ENCODE measurements around the gene CIZ1.

Gene CIZ1

DNA sequence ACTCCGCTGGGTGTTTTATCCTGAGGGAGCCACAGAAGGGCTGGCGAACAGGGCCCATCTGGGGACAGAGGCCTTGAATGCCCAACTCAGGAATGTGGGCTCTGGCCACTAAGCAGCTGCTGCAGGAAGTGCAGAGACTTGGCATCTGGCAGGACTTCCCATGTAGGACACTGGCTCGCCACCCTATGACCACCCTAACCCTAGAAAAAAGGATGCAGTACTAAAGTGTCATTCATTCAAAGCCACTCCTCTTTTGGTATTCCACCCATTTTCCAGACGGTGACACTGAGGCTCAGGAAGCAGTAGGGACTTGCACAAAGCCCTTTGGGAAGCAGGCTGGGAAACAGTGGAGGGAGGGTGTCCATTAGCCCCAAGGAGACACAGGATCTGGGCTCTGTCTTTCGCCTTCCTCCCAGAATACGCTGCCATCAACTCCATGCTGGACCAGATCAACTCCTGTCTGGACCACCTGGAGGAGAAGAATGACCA, 28.3 kb downstream of the CIZ1 start:
- DNase-seq: no peak

DNA sequence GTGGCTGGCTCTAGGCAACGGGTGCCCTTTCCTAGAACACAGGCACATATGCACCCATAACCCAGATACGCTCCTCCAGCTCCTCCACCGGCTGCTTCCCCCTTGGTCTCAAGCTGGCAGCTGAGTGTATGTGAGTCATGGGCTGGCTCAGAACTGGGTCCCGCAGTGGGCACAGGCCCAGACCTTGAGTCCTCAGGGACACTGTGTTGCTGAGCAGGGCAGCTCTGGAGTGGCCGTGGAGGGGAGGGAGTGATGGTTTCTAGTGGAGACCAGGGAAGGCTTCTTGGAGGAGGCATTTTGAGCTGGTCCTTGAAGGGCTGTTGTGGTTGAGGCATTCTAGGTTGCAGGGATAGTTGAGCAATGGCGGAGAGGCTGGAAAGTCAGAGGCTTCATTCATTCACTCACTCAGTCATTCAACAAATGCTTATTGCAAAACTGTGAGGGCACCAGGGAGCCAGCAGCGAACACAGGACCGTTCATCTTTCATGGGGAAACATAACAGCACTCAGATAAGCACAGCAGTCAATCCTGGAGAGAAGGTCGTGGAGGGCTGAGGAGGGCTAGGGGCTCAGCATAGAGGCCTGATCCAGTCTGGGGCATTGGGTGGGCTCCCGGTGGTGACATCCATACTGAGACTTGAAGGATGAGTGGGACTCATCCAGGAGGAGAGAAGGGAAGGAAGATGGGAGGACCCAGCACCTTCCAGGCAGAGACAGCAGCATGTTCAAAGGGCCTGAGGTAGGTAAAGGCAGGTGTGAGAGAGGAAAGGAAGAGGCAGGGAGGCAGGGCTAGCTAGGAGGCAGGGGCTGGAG, 29.0 kb downstream of the CIZ1 start:
- no peak for DNase-seq

DNA sequence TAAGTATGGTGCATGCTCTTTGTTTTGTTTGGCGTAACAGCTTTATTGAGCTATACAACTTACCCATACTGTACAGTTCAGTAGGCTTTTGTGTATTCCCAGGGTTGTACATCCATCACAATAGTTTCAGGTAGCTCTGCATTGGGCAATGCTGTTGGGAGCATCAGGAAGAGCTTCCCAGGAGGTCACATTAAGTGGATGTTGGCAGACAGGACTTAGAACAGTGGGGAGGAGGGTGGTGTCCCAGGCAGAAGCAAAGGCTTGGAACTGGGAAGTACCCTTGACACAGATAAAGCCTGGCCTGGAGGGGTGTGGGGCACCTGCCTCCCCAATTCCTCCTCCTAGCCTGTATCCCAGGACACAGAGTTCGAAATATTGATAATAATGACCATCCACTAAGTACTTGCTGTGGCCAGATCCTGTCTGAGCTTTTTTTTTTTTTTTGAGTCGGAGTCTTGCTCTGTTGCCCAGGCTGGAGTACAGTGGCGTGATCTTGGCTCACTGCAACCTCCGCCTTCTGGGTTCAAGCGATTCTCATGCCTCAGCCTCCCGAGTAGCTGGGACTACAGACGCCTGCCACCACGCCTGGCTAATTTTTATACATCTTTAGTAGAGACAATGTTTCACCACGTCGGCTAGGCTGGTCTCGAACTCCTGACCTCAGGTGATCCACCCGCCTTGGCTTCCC, 30.0 kb downstream of the CIZ1 start:
- no peak for DNase-seq

DNA sequence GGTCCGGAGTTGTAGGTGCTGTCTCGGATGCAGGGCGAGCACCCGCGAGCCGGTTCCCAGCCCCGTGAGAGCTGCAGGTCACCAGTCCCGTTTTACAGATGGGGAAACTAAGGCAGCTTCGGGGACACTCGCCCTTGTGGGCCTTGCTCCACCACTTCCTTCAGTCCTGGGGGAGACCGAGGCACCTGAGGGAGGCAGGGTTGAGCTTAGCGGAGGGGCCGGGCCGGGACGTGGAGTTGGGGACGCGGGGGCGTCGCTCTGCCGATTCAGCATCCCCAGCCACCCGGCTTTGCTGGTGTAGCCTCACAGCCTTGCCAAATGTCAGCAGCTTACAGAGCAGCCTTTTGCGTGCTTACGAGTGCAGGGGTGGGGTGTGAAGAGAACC, 30.8 kb downstream of the CIZ1 start:
- DNase-seq: peak; percentile 33 to 36

DNA sequence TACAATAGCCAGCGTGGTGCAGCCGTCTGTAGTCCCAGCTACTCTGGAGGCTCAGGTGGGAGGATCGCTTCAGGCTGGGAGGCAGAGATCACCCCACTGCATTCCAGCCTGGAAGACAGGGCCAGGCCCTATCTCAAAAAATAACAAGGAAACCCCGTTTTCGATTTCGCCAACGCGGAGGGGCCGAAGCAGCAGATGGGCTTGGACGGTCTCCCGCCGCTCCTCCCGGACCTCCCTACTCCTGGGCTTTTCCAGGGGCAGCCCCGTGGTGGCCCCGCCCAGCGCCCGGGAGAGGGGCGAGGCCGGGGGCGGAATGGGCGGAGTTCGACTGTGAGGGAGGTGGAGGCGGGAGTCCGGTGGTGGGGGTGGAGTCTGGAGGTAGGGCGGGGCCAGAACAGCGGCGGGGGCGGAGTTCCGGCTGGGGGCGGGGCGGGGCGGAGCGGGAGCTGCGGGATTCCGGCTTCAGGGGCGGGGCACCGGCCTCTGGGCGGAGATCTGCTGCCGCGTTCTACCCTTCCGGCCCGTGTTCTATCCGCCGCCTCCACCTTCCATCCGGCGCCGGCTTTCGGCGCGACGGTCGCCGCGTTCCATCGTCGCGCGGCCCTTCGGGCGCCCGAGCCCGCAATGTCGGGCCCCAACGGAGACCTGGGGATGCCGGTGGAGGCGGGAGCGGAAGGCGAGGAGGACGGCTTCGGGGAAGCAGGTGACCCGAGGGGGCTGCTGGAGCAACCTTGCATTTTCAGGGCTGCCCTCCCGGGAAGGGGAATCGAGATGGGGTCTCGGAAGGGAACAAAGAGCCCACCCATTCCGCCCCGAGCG, 31.4 kb downstream of the CIZ1 start, which contains the start of gene BBLN:
BBLN (plus strand) TSS at position 482 of the 819 bp plus-strand sequence; CDS start at position 625, 143 bp downstream.
- DNase-seq: peak; percentile 93 to 96

DNA sequence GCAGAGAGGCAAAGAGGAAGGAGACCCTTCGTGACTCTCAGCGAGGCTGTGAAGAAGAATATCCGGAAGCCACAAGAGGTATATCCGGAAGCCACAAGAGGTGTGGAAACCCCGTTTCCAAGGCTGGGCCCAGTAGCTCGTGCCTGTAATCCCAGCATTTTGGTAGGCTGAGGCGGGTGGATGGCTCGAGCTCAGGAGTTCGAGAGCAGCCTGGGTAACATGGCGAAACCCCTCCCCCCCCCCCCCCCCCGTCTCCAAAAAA, 31.9 kb downstream of the CIZ1 start:
- DNase-seq: peak; percentile 32 to 59

DNA sequence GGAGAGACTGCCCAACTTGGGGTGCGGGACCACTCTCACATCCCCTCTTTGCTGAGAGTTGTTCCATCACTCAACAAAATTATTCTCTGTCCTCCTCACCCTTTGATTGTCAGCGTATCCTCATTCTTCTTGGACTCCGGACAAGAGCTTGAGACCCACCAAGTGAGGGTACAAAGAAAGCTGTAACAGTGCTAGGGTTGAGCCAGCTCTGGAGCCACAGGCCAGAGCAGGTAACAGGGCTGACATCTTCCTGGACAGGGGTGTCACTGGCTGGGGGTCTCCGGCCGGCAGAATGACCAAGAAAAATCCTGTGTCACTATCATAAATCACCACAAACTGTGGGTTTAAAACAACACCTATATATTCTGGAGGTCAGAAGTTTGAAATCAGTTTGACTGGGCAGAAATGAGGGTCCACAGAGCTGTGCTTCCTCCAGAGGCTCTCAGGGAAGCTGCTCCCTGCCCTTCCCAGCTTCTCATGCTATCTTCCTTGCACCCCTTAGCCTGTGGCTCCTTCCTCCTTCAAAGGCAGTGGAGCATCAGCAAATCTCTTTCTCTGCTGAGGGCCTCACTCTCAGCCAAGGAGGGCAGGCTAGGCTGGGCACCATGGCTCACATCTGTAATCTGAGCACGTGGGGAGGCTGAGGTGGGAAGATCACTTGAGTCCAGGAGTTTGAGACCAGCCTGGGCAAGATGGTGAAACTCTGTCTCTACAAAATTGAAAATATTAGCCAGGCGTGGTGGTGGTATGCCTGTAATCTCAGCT, 35.5 kb downstream of the CIZ1 start:
- no peak for DNase-seq

DNA sequence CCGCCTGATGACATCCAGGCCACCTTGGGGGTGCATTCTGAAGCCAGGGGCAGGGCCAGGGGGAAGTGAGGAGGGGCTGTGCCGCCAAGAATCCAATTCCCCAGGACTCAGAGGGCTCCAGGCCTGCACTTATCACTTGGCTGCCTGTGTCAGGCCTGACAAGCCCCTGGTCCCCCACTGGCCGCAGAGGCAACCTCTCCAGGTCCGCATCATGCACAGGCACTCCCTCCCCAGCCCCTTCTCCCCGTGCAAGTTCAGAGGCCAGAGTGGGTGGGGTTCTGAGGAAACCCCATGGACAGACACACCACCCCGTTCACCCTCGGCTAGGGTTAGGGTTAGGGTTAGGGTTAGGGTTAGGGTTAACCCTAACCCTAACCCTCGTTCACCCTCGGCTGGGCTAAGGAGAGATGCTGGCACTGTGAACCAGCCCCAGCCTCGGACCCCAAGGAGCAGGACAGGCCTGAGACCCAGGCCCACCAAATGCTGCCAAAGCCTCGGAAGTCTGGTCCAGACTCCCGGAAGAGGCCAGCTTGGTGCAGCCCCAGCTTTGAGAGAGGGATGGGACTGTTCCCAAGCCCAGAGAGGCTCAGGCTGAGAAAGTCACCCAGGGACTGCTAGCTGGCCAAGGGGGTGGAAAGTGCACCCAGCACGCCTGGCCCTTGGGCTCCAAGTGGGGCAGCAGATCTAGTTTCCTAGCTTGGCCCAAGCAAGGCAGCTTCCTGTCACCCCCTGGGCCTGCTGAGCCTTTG, 37.3 kb downstream of the CIZ1 start:
- DNase-seq: no peak

DNA sequence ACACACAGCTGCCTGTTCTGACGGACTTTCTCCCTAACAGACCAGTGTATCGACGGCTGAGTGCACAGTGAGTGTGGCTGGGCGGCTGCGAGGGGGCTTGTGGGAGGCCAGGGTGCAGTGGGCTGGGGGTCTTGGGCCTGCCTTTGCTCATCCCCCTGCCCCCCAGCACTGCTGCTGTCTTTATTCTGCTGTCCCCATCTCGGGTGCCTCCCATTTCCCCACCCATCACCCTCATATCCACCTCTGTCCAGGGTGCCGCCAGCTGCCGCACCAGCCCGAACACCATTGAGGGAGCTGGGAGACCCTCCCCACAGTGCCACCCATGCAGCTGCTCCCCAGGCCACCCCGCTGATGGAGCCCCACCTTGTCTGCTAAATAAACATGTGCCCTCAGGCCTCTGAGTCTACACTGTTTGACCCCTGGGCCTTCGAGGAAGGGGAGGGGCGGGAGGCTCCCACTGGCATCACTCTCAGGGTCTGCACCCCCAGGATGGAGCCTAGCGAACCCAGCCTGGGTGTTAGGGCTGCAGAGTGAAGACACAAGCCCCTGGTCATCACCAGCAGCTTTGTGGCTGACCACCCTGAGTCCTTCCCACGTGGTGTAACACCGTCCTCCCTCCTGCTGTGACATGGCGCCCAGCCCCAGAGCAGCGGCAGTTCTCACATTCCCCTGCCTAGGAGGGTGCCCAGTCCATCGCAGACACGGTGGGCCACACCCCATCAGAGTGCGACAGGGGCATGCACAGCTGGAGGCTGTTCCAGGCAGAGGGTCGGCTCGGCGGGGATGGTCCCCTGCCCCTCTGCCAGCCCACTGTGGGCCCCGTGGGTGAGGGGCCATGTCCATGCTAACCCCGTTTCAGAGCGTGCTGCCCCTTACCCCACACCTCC, 38.1 kb downstream of the CIZ1 start:
- DNase-seq: no peak

DNA sequence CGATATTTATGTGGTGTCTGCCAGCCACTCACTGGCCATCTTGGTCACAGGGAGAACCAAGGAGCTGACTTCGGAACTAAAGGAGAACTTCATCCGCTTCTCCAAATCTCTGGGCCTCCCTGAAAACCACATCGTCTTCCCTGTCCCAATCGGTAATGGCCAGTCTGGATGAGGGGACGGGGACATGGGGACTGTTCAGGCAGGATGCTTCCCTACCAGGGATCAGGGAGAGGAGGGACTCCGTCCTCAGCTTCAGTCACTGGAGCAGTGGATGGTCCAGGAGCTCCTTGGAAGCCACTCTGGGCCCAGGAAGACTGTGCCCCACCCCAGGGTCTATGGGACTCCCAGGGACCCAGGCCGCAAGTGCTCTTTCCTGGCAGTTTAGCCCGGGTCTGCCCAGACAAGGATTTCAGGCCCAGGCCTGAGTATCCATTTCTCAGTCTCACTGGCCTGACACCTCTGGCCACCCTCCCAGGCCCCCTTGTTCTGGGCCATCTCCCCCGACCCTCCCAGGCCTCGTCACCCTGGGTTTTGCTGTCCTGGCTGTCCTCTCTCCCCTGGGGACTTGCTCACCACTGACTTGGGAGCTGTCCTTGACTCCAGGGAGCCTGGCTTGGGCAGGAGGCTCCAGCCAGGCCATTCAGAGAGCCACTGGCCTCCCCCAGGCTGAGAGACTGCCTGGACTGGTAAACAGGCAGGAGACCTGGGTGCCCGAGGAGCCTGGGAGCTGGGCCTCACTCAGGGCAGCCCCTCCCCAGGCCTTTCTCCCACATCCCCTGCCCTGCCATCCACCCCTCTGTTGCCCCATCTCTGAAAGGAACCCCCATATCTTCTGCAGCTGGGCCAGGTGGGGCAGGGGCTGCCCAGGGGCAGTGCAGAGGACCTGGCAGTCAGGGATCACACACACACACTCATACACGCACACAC, 39.0 kb downstream of the CIZ1 start:
- no peak for DNase-seq

DNA sequence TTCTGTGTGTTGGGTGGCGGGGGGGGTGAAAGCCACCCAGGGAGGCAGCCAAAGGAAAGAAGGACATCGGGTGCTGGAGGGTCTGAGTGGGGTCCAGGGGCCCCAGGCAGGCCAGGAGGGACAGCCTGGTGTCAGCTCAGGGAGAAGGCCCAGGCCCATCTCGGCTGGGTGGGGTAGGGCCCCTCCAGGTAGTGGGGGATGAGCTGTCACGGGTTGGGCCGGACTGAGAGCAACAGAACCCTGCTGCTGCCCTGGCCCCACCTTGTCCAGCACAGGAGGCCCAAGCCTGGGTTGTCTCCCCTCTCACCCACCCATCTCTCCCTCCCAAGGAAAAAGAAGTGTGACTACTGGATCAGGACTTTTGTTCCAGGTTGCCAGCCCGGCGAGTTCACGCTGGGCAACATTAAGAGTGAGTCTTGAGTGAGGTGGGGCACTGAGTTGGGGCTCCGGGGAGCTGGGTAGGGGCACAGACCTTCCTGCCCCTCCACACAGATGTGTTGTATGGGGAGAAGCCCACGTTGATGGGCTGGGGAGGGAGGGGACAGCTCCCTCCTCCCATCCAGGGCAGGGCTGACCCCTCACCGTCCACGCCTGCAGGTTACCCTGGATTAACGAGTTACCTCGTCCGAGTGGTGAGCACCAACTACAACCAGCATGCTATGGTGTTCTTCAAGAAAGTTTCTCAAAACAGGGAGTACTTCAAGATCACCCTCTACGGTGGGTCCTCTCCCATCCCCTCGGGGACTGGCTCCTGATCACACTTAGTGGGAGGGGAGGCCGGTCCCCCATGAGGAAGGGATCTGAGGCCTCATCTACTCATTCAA, 39.9 kb downstream of the CIZ1 start:
- no peak for DNase-seq

DNA sequence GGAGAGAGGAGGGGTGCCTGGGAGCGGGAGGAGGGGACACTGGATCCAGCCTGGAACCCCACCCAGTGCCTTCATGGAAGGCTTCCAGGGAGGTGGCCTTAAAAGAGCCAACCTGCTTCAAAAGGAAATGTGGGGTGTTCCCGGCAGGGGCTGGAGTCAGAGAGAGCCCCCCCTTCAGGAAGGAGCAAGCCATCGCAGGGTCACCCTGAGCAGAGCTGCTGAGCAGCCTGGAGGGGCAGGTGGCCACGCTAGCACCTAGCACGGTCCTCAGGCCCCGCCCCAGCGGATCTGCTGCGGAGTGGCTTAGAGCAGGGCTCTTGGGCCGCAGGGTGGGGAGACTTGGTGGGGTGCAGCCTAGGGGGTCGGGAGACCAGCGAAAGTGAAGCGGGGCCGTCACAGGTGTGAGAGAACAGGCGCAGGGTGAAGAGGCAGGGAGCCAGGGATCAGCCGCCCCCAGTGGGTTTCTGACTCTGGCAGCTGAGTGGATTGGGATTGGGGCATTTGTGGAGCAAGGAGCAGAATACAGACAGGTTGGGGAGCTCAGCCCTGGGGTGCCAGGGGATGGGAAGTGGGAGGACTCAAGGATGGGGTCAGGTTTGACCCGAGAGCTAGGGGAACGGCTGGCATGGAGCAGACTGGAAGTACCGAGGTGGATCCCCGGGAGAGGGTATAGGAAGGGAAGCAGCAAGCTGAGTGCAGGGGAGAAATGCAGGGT, 40.6 kb downstream of the CIZ1 start:
- no peak for DNase-seq

DNA sequence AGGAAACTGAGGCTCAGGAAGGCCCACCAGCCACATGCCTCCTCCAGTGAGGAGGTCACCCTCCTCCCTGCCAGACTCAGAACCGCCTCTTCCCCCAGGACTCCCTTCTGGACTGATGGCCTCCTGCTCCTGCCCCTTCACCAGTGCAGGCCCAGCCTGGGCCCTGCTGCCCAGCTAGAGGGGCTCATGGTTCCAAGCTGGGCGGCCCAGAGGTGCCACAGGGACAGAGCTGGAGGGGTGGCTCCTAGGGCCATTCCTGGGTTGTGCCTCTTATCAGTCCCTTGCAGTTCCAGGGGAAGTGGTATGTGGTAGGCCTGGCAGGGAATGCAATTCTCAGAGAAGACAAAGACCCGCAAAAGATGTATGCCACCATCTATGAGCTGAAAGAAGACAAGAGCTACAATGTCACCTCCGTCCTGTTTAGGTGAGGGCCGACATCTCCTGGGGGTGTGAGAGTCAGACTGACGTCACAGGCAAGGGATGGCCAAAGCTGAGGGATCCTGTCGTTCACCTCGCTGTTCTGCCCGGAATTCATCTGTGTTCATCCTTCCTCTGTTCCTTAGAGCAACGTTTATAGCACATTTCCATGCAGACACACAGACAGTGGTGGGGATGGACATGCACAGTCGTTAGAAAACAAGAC, 41.3 kb downstream of the CIZ1 start:
- no peak for DNase-seq

DNA sequence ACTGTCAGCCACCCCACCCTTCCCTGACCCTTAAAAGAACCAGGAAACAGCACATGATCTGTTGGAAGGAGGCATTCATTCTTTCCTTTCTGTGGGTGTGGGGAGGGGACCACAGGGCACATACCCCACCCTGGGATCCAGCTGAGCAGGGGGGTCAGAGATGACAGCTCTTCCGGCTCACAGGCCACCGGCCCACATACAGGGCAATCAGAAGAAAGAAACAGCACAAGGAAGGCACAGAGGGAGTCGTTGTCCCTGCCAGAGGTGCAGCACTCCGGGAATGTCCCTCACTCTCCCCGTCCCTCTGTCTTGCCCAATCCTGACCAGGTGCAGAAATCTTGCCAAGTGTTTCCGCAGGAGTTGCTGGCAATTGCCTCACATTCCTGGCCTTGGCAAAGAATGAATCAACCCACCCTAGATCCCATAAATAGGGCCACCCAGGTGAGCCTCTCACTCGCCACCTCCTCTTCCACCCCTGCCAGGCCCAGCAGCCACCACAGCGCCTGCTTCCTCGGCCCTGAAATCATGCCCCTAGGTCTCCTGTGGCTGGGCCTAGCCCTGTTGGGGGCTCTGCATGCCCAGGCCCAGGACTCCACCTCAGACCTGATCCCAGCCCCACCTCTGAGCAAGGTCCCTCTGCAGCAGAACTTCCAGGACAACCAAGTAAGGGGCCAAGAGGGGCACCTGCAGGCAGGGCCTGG, 42.2 kb downstream of the CIZ1 start, which contains the start of gene LCN2:
LCN2 (plus strand) TSS at position 453 of the 701 bp plus-strand sequence; CDS start at position 526, 73 bp downstream.
- no peak for DNase-seq

DNA sequence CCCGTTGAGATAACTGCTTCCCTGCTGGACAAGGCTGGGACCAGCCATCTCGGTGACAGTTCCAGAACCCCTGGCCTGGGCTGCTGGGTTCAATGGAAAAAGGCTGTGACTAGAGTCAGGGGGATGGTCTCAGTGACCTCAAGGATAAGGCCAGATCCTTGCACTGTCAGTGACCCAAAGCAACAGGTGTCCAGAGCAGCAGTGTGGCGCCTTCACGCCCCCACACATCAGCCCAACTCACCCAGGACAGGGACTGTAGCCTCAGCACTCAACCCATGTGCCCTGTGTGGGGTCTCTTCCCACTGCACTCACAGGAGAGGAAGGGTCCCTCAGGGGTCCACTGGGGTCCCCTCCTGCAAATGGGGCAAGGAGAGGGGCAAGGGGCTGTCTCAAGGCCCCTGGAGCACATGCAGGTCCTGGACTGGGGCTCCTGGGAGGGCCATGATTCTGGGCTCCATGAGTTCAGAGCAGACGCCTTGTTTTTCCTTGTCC, 42.8 kb downstream of the CIZ1 start:
- no peak for DNase-seq

DNA sequence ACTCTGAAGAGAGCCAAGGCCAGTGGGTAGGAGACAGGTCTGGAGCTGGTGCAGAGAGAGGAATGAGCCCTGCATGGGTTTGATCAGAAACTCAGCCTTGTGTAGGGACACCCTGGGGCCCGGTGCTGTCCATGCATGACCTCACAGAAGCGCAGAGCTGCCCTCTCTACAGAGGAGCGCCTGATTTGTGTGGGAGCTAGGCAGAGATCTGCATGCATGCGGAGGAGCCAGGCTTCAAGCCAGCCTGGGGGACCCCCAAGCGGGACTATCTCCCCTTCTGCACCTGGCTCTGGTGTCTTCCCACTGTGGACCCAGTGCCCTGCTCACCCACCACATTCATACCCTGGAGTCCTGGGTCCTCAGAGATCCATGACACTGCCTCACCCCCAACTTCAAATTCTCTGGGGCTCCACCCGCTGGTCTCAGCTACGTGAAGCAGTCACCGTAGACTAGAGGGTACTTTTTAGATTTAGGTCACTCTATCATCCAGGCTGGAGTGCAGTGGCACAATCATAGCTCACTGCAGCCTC, 44.7 kb downstream of the CIZ1 start:
- DNase-seq: no peak
